OCI-LY7 (cell line): ENCODE results near the gene KDM4B.

Source experiments
- EZH2phosphoT487 ChIP-seq: fragments of 200-600 bp; sonication (generic); IDR thresholded peaks from 2 replicates; pipeline ENCODE4 v1.6.1; 2018; ENCODE audit warnings: low read depth, borderline replicate concordance, mild to moderate bottlenecking, mixed run types, antibody characterized with exemption, low read length, moderate library complexity, mixed read lengths
- TF ChIP-seq, protein P1 (sequence below): fragments of 200-600 bp; sonication (generic); conservative IDR thresholded peaks from 2 replicates; pipeline ENCODE4 v1.5.1; 2014; ENCODE audit warnings: mild to moderate bottlenecking, antibody characterized with exemption, low read length, moderate library complexity, mixed read lengths

DNA sequence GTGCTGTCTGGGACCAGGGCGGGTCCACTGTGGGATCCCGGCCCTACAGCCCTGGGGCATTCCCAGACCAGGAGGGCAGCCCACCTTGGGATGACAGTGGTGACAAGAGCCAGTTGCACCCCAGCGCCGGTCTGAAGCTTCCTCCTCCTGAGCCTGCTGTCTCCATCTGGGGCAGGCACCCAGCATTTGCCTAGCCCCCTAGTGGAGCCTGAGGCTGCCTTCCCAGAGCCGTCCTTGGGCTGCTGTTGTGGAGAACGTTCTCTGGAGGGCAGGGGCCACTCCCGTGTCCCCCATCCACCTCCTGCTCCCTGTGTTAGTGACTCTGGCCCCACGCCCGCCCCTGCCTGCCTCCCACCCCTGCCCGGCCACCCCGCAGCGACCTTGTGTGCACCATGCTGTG is 148.5 kb downstream of the KDM4B start:
- TF ChIP-seq, protein P1, sequence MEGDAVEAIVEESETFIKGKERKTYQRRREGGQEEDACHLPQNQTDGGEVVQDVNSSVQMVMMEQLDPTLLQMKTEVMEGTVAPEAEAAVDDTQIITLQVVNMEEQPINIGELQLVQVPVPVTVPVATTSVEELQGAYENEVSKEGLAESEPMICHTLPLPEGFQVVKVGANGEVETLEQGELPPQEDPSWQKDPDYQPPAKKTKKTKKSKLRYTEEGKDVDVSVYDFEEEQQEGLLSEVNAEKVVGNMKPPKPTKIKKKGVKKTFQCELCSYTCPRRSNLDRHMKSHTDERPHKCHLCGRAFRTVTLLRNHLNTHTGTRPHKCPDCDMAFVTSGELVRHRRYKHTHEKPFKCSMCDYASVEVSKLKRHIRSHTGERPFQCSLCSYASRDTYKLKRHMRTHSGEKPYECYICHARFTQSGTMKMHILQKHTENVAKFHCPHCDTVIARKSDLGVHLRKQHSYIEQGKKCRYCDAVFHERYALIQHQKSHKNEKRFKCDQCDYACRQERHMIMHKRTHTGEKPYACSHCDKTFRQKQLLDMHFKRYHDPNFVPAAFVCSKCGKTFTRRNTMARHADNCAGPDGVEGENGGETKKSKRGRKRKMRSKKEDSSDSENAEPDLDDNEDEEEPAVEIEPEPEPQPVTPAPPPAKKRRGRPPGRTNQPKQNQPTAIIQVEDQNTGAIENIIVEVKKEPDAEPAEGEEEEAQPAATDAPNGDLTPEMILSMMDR: no peak
- TF ChIP-seq EZH2phosphoT487: no peak
